Femur (tissue), 1 donor: ENCODE data around the gene CPED1.
"Not testable (repeated sequence)": the region's sequence is repeated elsewhere in the genome, so short reads cannot be mapped to it uniquely, and the experiment has no call there.

Experiments used
- DNase-seq: peaks from one replicate; pipeline ENCODE4 v3.0.0-alpha.2; 2017

The CPED1 gene

GRCh38 chr7:121043314-121044234, 55.1 kb downstream of the CPED1 start:
- no peak for DNase-seq

GRCh38 chr7:121045090-121045489, 56.6 kb downstream of the CPED1 start:
- DNase-seq, result no peak

- DNase-seq, result no peak
Measured at GRCh38 chr7:121046009-121046408, 57.5 kb downstream of the CPED1 start.

GRCh38 chr7:121046893-121047468, 58.5 kb downstream of the CPED1 start:
- DNase-seq, result no peak

- DNase-seq, result no peak
Measured at GRCh38 chr7:121048195-121048594, 59.7 kb downstream of the CPED1 start.

GRCh38 chr7:121049028-121049791, 60.7 kb downstream of the CPED1 start:
- DNase-seq, result no peak

- no peak for DNase-seq
Measured at GRCh38 chr7:121049897-121050296, 61.4 kb downstream of the CPED1 start.

GRCh38 chr7:121053219-121053618, 64.7 kb downstream of the CPED1 start:
- DNase-seq, result no peak

- DNase-seq, result no peak
Measured at GRCh38 chr7:121054925-121055324, 66.4 kb downstream of the CPED1 start.

- no peak for DNase-seq
Measured at GRCh38 chr7:121057878-121058277, 69.4 kb downstream of the CPED1 start.

- DNase-seq, result no peak
Measured at GRCh38 chr7:121058975-121059374, 70.5 kb downstream of the CPED1 start.

GRCh38 chr7:121059979-121060509, 71.5 kb downstream of the CPED1 start:
- DNase-seq, result not testable (repeated sequence)

- DNase-seq, result no peak
Measured at GRCh38 chr7:121061677-121062582, 73.4 kb downstream of the CPED1 start.

GRCh38 chr7:121062671-121063279, 74.3 kb downstream of the CPED1 start:
- DNase-seq, result no peak

- not testable (repeated sequence) for DNase-seq
Measured at GRCh38 chr7:121067717-121068116, 79.2 kb downstream of the CPED1 start.

GRCh38 chr7:121069346-121070100, 81.0 kb downstream of the CPED1 start:
- DNase-seq, result no peak

GRCh38 chr7:121071132-121071531, 82.6 kb downstream of the CPED1 start:
- no peak for DNase-seq

- no peak for DNase-seq
Measured at GRCh38 chr7:121071662-121072061, 83.2 kb downstream of the CPED1 start.

- no peak for DNase-seq
Measured at GRCh38 chr7:121072826-121073225, 84.3 kb downstream of the CPED1 start.

GRCh38 chr7:121073463-121074099, 85.1 kb downstream of the CPED1 start:
- DNase-seq, result no peak
